AG08395 (cell line): ENCODE measurements around the gene IRF7.

Experiments used
- DNase-seq: peaks from one replicate; pipeline ENCODE4 v3.0.0; 2012; ENCODE audit warnings: mixed read lengths, low spot score

IRF7 gene

GRCh38 chr11:607971-608659 is 7.6 kb downstream of the IRF7 start:
- DNase-seq = no peak

- no peak for DNase-seq
Measured at GRCh38 chr11:607020-607780, 8.6 kb downstream of the IRF7 start.

- DNase-seq = no peak
Measured at GRCh38 chr11:606245-606644, 9.5 kb downstream of the IRF7 start.

- no peak for DNase-seq
Measured at GRCh38 chr11:605286-606129, 10.2 kb downstream of the IRF7 start.

- no peak for DNase-seq
Measured at GRCh38 chr11:603154-603553, 12.6 kb downstream of the IRF7 start.

- DNase-seq = no peak
Measured at GRCh38 chr11:601573-602245, 14.0 kb downstream of the IRF7 start.

GRCh38 chr11:598005-598680 is 17.6 kb downstream of the IRF7 start:
- DNase-seq = no peak

GRCh38 chr11:597166-597725 is 18.5 kb downstream of the IRF7 start:
- no peak for DNase-seq

- no peak for DNase-seq
Measured at GRCh38 chr11:596374-596773, 19.4 kb downstream of the IRF7 start.

GRCh38 chr11:595400-595799 is 20.4 kb downstream of the IRF7 start:
- no peak for DNase-seq

GRCh38 chr11:593347-593746 is 22.4 kb downstream of the IRF7 start:
- DNase-seq = no peak

- no peak for DNase-seq
Measured at GRCh38 chr11:592918-593317, 22.8 kb downstream of the IRF7 start.

- DNase-seq = no peak
Measured at GRCh38 chr11:592501-592900, 23.2 kb downstream of the IRF7 start.

GRCh38 chr11:590997-591396 is 24.8 kb downstream of the IRF7 start:
- no peak for DNase-seq

- no peak for DNase-seq
Measured at GRCh38 chr11:589798-590197, 26.0 kb downstream of the IRF7 start.

GRCh38 chr11:587978-588380 is 27.8 kb downstream of the IRF7 start:
- DNase-seq = no peak

GRCh38 chr11:587546-587945 is 28.2 kb downstream of the IRF7 start:
- DNase-seq = no peak

- DNase-seq = no peak
Measured at GRCh38 chr11:586376-587316, 29.1 kb downstream of the IRF7 start.

GRCh38 chr11:584287-584686 is 31.5 kb downstream of the IRF7 start:
- no peak for DNase-seq

GRCh38 chr11:581752-582151 is 34.0 kb downstream of the IRF7 start:
- no peak for DNase-seq
